NCI-H2196 (cell line): ENCODE results near the gene LATS2.

Experiments used
- DNase-seq: peaks from one replicate; lab custom pipeline; 2025; ENCODE audit not compliant: unreplicated experiment; lab: John Stamatoyannopoulos, UW

Gene LATS2

DNA sequence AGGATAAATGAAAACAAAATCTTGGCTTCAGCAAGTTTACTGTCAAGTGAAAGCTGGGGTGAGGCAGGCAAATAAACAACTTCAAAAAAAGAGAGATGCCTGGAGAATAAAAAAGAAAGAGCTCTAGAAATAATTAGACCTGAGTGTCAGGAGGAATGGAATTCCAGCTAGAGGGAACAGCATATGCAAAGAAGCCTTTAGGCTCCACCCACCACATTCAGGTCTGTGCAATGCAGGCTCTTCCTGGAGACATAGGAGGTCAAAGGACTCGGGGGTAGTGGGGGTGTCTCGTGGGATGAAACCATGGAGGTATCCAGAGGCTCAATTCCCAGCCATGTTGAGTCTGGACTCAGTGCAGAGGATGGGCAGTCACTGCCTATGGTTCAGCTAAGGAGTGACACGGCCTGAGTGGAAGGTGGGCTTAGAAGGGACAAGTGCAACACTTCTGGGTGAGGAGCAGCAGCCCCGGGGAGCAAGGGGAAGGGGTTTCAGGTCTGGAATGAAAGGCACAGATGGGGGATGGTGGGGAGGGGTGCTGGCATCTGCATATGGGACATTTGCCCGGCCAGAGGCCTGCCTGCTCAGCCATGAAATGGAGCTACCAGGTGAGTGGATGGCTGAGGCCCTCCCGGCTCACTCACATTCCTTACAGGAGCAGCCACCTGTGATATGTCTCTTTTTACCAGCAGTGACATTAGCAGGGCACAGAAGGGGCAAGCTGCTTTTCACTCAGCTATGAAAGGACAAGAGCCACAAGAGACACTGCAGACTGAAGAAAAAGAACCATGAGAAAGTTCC, 12.3 kb downstream of the LATS2 start:
- no peak for DNase-seq

- no peak for DNase-seq
These were observed 13.6 kb downstream of the LATS2 start for GRCh38 chr13:21047591-21048282.

DNA sequence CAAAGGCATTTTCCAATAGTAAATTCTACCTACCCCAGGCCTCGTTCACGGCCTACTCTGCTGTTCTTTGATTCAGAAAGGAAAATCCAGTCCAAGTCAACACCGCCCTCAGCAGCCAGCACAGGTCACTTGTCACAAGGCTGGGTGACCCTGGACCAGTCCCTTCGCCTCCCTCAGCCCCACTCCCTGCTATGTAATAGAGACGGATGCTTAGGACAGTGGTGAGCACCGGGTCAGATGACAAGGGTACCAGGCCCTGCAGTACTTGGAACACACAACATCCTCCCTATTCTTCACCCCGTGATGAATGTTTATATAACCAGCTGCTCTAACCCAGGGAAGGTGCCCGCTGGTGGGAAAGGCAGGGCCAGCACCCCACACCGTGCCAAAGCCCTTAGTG, 14.3 kb downstream of the LATS2 start:
- no peak for DNase-seq

GRCh38 chr13:21046203-21046602, 15.2 kb downstream of the LATS2 start:
- no peak for DNase-seq

- DNase-seq = no peak
These were observed 16.3 kb downstream of the LATS2 start for GRCh38 chr13:21045100-21045499.

DNA sequence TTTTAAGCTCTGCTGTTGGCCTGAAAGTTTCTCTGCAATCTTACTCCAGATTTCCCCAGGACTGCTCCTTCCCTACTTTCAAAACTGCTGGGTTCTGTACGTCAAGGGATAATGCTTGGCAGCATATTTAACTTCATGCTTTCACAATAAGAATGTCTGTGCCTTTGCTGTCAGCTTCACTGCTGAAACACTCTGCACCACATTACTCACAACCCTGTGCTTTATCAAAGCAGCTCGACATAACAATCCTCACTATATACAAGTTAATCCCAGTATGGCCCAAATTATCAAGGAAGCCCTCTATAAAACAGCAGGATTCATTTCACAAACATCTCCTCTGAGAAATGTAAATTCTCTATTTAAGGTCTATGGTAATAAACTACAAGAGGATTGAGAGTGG, 17.5 kb downstream of the LATS2 start:
- DNase-seq = no peak

DNA sequence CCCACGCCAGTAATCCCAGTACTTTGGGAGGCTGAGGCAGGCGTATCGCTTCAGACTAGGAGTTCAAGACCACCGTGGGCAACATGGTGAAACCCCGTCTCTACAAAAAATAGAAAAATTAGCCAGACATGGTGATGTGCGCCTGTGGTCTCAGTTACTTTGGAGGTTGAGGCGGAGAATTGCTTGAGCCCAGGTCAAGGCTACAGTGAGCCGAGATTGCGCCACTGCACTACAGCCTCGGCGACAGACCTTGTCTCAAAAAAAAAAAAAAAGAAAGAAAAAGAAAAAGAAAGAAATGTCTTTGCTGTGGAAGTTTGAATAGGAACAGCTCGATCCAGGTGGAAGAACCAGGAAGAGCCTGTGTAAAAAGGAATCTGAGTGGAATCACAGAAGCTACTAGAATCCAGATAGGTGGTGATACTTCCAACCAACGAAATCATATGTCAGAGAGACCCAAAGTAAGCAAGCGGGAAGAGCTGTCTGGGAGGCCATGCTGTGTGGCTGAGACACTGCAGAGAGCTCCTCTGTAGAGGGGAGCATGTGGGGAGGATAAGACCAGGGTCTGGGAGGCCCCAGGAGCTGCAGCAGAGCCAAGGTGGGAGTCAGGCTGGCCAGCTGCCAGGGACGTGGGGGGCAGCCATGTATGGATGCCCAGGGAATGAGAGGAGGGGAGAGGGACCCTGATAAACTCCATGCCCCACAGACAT, 21.1 kb downstream of the LATS2 start:
- DNase-seq = no peak

GRCh38 chr13:21039097-21039800, 22.1 kb downstream of the LATS2 start:
- DNase-seq = no peak

DNA sequence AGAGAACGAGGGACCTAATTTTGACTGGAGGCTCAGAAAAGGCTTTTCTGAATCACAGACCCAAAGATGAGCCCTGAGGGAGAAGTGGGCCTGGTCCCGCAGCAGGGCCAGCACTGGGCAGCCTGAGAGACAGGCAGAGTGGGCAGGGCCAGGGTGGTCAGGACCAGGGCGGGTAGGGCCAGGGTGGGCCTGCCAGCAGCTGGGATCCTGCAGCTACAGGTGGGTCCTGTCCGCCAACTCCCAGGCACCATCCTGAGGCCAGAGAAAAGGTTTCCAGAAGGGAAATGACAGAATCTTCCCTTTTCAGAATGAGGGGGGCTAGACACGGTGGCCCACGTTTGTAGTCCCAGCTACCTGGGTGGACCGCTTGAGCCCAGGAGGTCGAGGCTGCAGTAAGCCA, 23.7 kb downstream of the LATS2 start:
- no peak for DNase-seq

DNA sequence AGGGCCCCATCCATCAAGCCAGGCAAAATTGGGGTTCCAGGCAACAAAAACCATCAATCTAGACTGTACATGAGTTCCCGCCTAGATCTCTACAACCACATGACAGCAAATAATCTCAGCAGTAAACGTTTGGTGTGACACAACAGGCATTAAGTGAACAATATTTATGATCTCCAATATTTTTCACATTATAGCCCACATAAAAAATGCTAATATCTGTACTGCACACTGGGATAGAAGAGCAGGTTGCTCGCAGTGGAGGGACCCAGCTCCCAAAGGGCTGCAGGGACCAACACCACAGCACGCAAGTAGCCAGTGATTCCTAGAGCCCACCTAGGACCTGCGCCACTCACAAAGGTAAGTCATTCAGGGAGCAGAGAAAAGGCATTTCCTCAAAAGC, 25.9 kb downstream of the LATS2 start:
- no peak for DNase-seq

DNA sequence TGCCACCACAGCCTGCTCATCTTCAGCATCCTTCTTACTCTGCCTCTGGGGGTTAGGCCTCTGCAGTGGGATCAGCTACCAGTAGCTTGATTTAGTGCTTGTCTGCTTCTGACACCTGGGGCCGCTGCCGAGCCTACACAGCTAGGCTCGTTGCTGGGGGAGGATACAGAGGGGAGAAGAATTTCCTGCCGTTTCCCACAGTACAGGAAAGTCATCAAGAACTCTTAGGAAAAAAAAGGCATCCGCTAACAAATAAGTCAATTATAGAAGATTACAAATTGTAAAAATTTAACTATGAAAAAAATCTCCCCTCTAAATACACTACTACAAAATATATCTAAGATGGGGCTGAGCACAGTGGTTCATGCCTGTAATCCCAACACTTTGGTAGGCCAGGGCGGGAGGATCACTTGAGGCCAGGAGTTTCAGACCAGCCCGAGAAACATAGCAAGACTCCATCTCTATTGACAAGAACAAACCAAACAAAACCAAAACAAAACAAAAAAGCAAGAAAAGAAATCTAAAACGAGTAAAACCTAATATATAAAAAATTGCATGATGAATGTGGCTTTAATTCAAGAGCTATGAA, 26.7 kb downstream of the LATS2 start:
- DNase-seq = no peak

DNA sequence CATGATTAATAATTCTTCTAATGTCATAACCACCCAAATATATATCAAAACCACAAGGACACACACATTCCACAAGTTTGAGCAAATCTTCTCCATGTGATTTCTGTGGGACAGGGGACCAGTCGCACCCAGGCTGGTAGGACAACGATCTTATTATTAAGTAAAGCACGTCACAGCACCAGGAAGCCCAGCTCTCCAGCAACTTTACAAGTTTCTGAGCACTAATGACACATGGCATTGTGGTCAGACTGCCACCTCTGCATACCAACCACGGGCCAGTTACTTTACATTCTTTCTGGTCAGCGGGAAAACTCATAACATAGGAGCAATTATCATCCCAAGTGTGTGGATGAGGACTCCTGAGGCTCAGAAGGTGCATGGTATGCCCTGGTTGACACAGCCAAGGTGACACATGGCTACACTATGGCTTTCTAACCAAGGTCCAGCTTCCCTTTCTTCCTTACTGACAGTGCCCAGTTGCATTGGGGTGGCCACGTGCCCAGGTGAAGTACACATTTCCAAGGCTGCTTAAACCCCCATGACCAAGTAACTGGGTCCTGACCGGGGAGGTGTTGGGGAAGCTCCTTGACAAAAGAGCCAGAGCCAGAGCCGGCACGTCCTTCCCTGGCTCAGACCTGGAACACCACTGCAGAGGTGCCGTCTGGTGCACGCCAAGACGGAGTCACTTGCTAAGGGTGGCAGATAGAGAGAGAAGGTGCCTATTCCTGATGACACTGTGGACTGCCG, 27.4 kb downstream of the LATS2 start:
- no peak for DNase-seq

DNA sequence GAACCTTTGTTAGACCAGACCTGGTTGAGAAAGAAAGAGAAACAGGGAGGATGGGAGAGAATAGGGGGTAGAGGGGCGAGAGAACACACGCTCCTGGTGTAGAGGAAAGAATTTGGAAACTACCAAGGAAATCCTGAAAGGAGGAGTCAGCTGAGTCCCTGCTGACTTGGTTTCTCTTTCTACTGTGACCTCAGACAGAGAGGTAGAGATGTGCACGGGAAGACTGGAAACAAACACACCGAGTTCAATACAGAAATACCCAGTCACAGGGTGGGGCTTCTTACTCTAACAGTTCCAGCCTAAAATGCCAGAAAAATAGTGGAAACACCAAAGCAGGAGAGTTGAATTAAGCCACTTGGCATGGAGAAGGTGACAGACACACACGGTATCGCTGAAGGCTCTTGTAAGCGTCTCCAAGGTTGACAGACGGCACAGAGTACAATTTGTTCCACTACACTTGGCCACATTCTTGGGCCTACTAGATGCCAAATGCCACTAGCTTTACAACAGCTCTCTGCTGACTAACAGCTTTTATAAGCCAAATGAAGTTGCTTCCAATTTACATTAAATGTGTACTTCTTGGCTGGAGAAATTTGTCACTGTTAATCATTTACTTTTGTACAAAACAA, 28.1 kb downstream of the LATS2 start:
- no peak for DNase-seq

- no peak for DNase-seq
These were observed 28.7 kb downstream of the LATS2 start for GRCh38 chr13:21032656-21033055.

DNA sequence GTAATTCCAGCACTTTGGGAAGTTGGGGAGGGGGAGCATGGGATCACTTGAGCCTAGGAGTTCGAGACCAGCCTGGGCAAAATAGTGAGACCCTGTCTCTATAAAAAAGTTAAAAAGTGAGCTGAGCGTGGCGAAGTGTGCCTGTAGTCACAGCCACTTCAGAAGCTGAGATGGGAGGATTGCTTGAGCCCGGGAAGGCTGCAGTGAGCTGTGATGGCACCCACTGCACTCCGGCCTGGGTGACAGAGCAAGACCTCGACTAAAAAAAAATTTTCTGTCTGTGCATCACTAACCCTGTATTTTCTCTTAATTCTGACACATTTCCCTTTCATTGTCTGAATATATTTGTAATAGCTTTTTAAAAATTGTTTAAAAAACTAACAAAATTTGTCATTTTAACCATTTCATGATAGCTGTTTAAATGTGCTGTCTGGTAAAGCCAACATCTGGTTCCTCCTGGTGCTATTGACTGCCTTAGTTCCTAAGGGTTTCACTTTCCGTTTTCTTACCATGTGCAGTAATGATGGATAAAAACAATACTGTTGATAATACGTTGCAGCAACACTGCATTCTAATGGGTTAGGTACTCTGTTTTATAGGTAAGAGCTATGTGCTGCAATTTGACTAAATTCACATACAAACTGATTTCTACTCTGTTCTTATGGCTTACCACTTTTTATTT, 29.7 kb downstream of the LATS2 start:
- DNase-seq = no peak

DNA sequence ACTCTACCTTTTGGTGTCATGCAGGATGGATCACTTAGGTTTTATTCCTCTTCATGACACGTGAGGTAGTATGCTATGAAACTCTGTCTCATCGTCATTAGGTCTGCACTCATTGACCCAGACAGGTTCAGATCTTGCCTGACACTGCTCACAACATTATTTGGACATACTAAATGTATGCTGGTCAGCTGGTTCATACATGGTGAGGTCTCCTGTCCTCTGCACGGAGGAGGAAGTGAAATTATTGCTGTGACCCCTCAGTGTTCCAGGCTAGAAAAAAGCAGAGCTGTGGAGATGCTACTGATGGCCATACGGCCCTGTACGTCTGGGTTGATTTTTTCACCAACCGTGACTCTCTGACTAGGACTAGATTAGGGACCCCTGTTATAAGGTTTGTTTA, 35.8 kb downstream of the LATS2 start:
- DNase-seq = no peak

GRCh38 chr13:21022056-21022979, 39.1 kb downstream of the LATS2 start:
- DNase-seq = no peak

GRCh38 chr13:21020581-21020980, 40.8 kb downstream of the LATS2 start:
- no peak for DNase-seq
